Measurements from ENCODE around the gene TRIM5. TPM values are rescaled to one million over a fixed set of nuclear protein-coding genes. Genes with fewer than 3 reads are reported as not detected.
A peak's percentile ranks its signal among the peaks of the same experiment; 100 is the strongest.

TRIM5 gene
- total and polyA plus RNA-seq, 2 donors (not counting 3 experiments of a cell fraction or from before 2014, with no cell fraction given): 54.5 to 57.3 TPM

DNA sequence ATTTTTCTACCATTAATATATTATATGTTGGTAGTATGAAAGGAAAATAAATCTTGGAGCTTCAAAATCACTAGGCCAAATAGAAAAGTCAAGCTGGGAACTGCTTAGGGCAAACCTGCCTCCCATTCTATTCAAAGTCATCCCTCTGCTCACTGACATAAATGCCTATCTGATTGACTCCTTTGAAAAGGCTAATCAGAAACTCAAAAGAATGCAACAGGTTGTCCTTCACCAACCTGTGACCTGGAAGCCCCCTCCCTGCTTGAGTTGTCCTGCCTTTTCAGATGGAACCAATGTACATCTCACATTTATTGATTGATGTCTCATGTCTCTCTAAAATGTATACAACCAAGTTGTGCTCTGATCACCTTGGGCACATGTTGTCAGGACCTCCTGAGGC is 63.3 kb downstream of the TRIM5 start:
- Histone ChIP-seq H2AFZ (ENCODE audit: low read depth, low read length) (no peak overlapping the region), H3K79me2 (ENCODE audit: control insufficient read depth, insufficient read depth, low read length) (no peaks in the 10 kb centered on the region), H3K9ac (replicated peaks; ENCODE audit: extremely low read depth, insufficient read depth, low read length) (no peak overlapping the region), H3K27me3 (ENCODE audit: control insufficient read depth in 2 of 2, insufficient read depth in 2 of 2, low read length in 2 of 2) (no peaks in the 10 kb centered on the region), H3K9me3 (replicated peaks; ENCODE audit: control insufficient read depth, insufficient read depth, low read length) (no peaks in the 10 kb centered on the region), H3K4me3 (replicated peaks in 1 of 3; ENCODE audit: insufficient read depth in 1 of 3, low read depth in 1 of 3, low read length in 3 of 3) (no peak overlapping the region), H3K4me2 (ENCODE audit: insufficient read depth, low read length) (peak overlapping the region; percentile 43), H3K9me1 (replicated peaks; ENCODE audit: control insufficient read depth, extremely low read depth, insufficient read depth, low read length) (no peaks in the 10 kb centered on the region), H3K4me1 (ENCODE audit: control insufficient read depth, extremely low read depth, insufficient read depth, low read length) (peaks cover 22% of the 10 kb centered on the region), H3K27ac (ENCODE audit: insufficient read depth, low read depth, low read length) (peak overlapping the region; percentile 42), H3K36me3 (ENCODE audit: control insufficient read depth in 2 of 2, extremely low read depth in 1 of 2, insufficient read depth in 2 of 2, low read length in 2 of 2) (no peaks in the 10 kb centered on the region), H4K20me1 (replicated peaks; ENCODE audit: control insufficient read depth, extremely low read depth, insufficient read depth, low read length) (no peaks in the 10 kb centered on the region)
- FAIRE-seq (no peak), DNase-seq (ENCODE audit: low read depth, low spot score) (no peak)
- POLR2A ChIA-PET: interaction anchor here (1.7 kb wide), 1 partner anchor 63 kb away, joined by 6 read pairs; the partner anchor contains the start of gene TRIM5
- CTCF ChIA-PET: interaction anchor here (0.6 to 2.5 kb wide), 6 partner anchors 12 to 145 kb away, joined by 3 to 20 read pairs (median 3); partner anchors contain the start of gene TRIM5
- dilution Hi-C loops (cut with MboI; ENCODE audit: extremely low pct_ligation_motif_present, low sequenced_read_pairs): no loop called here
- BruUV-seq (replicated peaks): no TSS peak
- intact Hi-C loops (cut with micrococcal nuclease): loop anchor here (1.0 to 2.0 kb wide), 2 partner anchors 21 to 64 kb away; partner anchors contain the start of gene TRIM5
- no peak for TF ChIP-seq MYC (IDR thresholded peaks at IDR 0.05; ENCODE audit: low read depth, low read length)
- no peak for TF ChIP-seq POLR2A (IDR thresholded peaks at IDR 0.05; ENCODE audit: low read depth, low read length)
- TF ChIP-seq FOS (IDR thresholded peaks at IDR 0.05; ENCODE audit: borderline replicate concordance, insufficient read depth, low read length): no peak
- TF ChIP-seq JUN (IDR thresholded peaks at IDR 0.05; ENCODE audit: borderline replicate concordance, insufficient read depth, insufficient read length, low read depth): no peak
- no peak for TF ChIP-seq CTCF (IDR thresholded peaks at IDR 0.05; ENCODE audit: extremely low read depth in 1 of 2, insufficient read depth in 1 of 2, low read depth in 1 of 2, low read length in 2 of 2)
- no peak for TF ChIP-seq POLR2AphosphoS5 (IDR thresholded peaks at IDR 0.05; ENCODE audit: insufficient read depth, low read depth, low read length)
